HG03460 (cell line): ENCODE results near the gene CLEC4A.
A peak's percentile ranks its signal among the peaks of the same experiment; 100 is the strongest.
"Not testable (repeated sequence)": the region's sequence is repeated elsewhere in the genome, so short reads cannot be mapped to it uniquely, and the experiment has no call there.

Experiments
- ATAC-seq: cut with Tn5 transposase; IDR thresholded peaks from one replicate; pipeline ENCODE4 v1.9.1; 2021; ENCODE audit not compliant: unreplicated experiment

CLEC4A gene

GRCh38 chr12:8123124-8123912 is at the start of gene CLEC4A:
Gene CLEC4A (plus strand): TSS chr12:8123617. CDS start chr12:8123879, 262 bp downstream.
- ATAC-seq, result no peak

- no peak for ATAC-seq
Observed at GRCh38 chr12:8075935-8076334, 47.5 kb upstream of the CLEC4A start.

- no peak for ATAC-seq
Observed at GRCh38 chr12:8076366-8076765, 47.1 kb upstream of the CLEC4A start.

- no peak for ATAC-seq
Observed at GRCh38 chr12:8077207-8077606, 46.2 kb upstream of the CLEC4A start.

GRCh38 chr12:8078398-8078797 is 45.0 kb upstream of the CLEC4A start:
- no peak for ATAC-seq

GRCh38 chr12:8078916-8079315 is 44.5 kb upstream of the CLEC4A start:
- ATAC-seq, result no peak

GRCh38 chr12:8080120-8080519 is 43.3 kb upstream of the CLEC4A start:
- no peak for ATAC-seq

GRCh38 chr12:8081251-8081920 is 42.0 kb upstream of the CLEC4A start:
- no peak for ATAC-seq

- no peak for ATAC-seq
Observed at GRCh38 chr12:8082808-8083100, 40.7 kb upstream of the CLEC4A start.

GRCh38 chr12:8084351-8084750 is 39.1 kb upstream of the CLEC4A start:
- ATAC-seq, result not testable (repeated sequence)

- ATAC-seq, result no peak
Observed at GRCh38 chr12:8087666-8088065, 35.8 kb upstream of the CLEC4A start.

GRCh38 chr12:8088574-8088973 is 34.8 kb upstream of the CLEC4A start:
- ATAC-seq, result peak; percentile 76

- ATAC-seq, result not testable (repeated sequence)
Observed at GRCh38 chr12:8089277-8089676, 34.1 kb upstream of the CLEC4A start.

- no peak for ATAC-seq
Observed at GRCh38 chr12:8089716-8090115, 33.7 kb upstream of the CLEC4A start.

- no peak for ATAC-seq
Observed at GRCh38 chr12:8093291-8093690, 30.1 kb upstream of the CLEC4A start.

- no peak for ATAC-seq
Observed at GRCh38 chr12:8096281-8096915, 27.0 kb upstream of the CLEC4A start.

- ATAC-seq, result no peak
Observed at GRCh38 chr12:8099235-8099634, 24.2 kb upstream of the CLEC4A start.

GRCh38 chr12:8108808-8109398 is 14.5 kb upstream of the CLEC4A start:
- no peak for ATAC-seq

- not testable (repeated sequence) for ATAC-seq
Observed at GRCh38 chr12:8113117-8113516, 10.3 kb upstream of the CLEC4A start.

- ATAC-seq, result no peak
Observed at GRCh38 chr12:8120072-8120713, 3.2 kb upstream of the CLEC4A start.

GRCh38 chr12:8127138-8127537 is 3.7 kb downstream of the CLEC4A start:
- no peak for ATAC-seq
